ENCODE data around the gene AOAH. TPM values are rescaled to one million over a fixed set of nuclear protein-coding genes. Genes with fewer than 3 reads are reported as not detected.
"Not testable (repeated sequence)": the region's sequence is repeated elsewhere in the genome, so short reads cannot be mapped to it uniquely, and the experiment has no call there.

AOAH gene
- total and polyA plus RNA-seq, 5 donors = 1.1 to 6.0 (median 4.4) TPM

- H3K4me3 ChIP-seq (ENCODE audit: low read length) = no peak overlapping the region
- no peak for DNase-seq
- 80% methylated on average over 6 of the region's 6 CpGs for WGBS
- H3K27ac ChIP-seq (ENCODE audit: low read length) = no peak overlapping the region
- intact Hi-C loops (cut with DNase I) = no loop called here
- no peaks in the 10 kb centered on the region for H3K9me3 ChIP-seq (ENCODE audit: control insufficient read depth, low read length)
- ATAC-seq = no peak
- H3K4me1 ChIP-seq (ENCODE audit: control insufficient read depth, insufficient read depth, low read length) = no peaks in the 10 kb centered on the region
- H3K27me3 ChIP-seq (ENCODE audit: control insufficient read depth, insufficient read depth) = no peaks in the 10 kb centered on the region
Observed at GRCh38 chr7:36654436-36654835, 69.9 kb downstream of the AOAH start.

GRCh38 chr7:36653663-36654355, 70.5 kb downstream of the AOAH start:
- no peaks in the 10 kb centered on the region for H3K27me3 ChIP-seq (ENCODE audit: control insufficient read depth, insufficient read depth)
- no peak overlapping the region for H3K4me3 ChIP-seq (ENCODE audit: low read length)
- H3K4me1 ChIP-seq (ENCODE audit: control insufficient read depth, insufficient read depth, low read length) = no peaks in the 10 kb centered on the region
- no peak overlapping the region for H3K27ac ChIP-seq (ENCODE audit: low read length)
- ATAC-seq (no peak), DNase-seq (no peak)
- no peaks in the 10 kb centered on the region for H3K9me3 ChIP-seq (ENCODE audit: control insufficient read depth, low read length)
- WGBS = 66% methylated on average over 11 of the region's 11 CpGs
- intact Hi-C loops (cut with DNase I) = no loop called here

- ATAC-seq = no peak
- Histone ChIP-seq H3K4me1 (ENCODE audit: control insufficient read depth, insufficient read depth, low read length) (no peaks in the 10 kb centered on the region), H3K4me3 (ENCODE audit: low read length) (no peak overlapping the region), H3K9me3 (ENCODE audit: control insufficient read depth, low read length) (no peaks in the 10 kb centered on the region), H3K27me3 (ENCODE audit: control insufficient read depth, insufficient read depth) (no peaks in the 10 kb centered on the region), H3K27ac (ENCODE audit: low read length) (no peak overlapping the region)
- no peak for DNase-seq
- intact Hi-C loops (cut with DNase I) = no loop called here
- 45% methylated on average over 3 of the region's 3 CpGs for WGBS
Observed at GRCh38 chr7:36653008-36653662, 71.2 kb downstream of the AOAH start.

- DNase-seq = no peak
- Histone ChIP-seq H3K9me3 (ENCODE audit: control insufficient read depth, low read length) (no peaks in the 10 kb centered on the region), H3K27me3 (ENCODE audit: control insufficient read depth, insufficient read depth) (no peaks in the 10 kb centered on the region), H3K27ac (ENCODE audit: low read length) (no peak overlapping the region), H3K4me1 (ENCODE audit: control insufficient read depth, insufficient read depth, low read length) (no peaks in the 10 kb centered on the region), H3K4me3 (ENCODE audit: low read length) (no peak overlapping the region)
- intact Hi-C loops (cut with DNase I) = no loop called here
- no peak for ATAC-seq
- WGBS = 73% methylated on average over 5 of the region's 5 CpGs
Observed at GRCh38 chr7:36652431-36652830, 71.9 kb downstream of the AOAH start.

- Histone ChIP-seq H3K27me3 (ENCODE audit: control insufficient read depth, insufficient read depth) (no peaks in the 10 kb centered on the region), H3K27ac (ENCODE audit: low read length) (no peak overlapping the region), H3K4me3 (ENCODE audit: low read length) (no peak overlapping the region), H3K9me3 (ENCODE audit: control insufficient read depth, low read length) (no peaks in the 10 kb centered on the region), H3K4me1 (ENCODE audit: control insufficient read depth, insufficient read depth, low read length) (no peaks in the 10 kb centered on the region)
- DNase-seq (no peak), ATAC-seq (no peak)
- 81% methylated on average over 2 of the region's 2 CpGs for WGBS
- intact Hi-C loops (cut with DNase I) = no loop called here
Observed at GRCh38 chr7:36651404-36651803, 72.9 kb downstream of the AOAH start.

- 74% methylated on average over 7 of the region's 7 CpGs for WGBS
- intact Hi-C loops (cut with DNase I) = no loop called here
- ATAC-seq (no peak), DNase-seq (no peak)
- Histone ChIP-seq H3K27ac (ENCODE audit: low read length) (no peak overlapping the region), H3K4me3 (ENCODE audit: low read length) (no peak overlapping the region), H3K9me3 (ENCODE audit: control insufficient read depth, low read length) (no peaks in the 10 kb centered on the region), H3K27me3 (ENCODE audit: control insufficient read depth, insufficient read depth) (no peaks in the 10 kb centered on the region), H3K4me1 (ENCODE audit: control insufficient read depth, insufficient read depth, low read length) (no peaks in the 10 kb centered on the region)
Observed at GRCh38 chr7:36650766-36651312, 73.5 kb downstream of the AOAH start.

GRCh38 chr7:36650320-36650719, 74.0 kb downstream of the AOAH start:
- Histone ChIP-seq H3K4me3 (ENCODE audit: low read length) (no peak overlapping the region), H3K4me1 (ENCODE audit: control insufficient read depth, insufficient read depth, low read length) (no peaks in the 10 kb centered on the region), H3K9me3 (ENCODE audit: control insufficient read depth, low read length) (no peaks in the 10 kb centered on the region), H3K27ac (ENCODE audit: low read length) (no peak overlapping the region), H3K27me3 (ENCODE audit: control insufficient read depth, insufficient read depth) (no peaks in the 10 kb centered on the region)
- ATAC-seq (no peak), DNase-seq (no peak)
- 90% methylated on average over 4 of the region's 4 CpGs for WGBS
- intact Hi-C loops (cut with DNase I) = no loop called here

- ATAC-seq = not testable (repeated sequence)
- 97% methylated on average over 6 of the region's 6 CpGs for WGBS
Observed at GRCh38 chr7:36649319-36649718, 75.0 kb downstream of the AOAH start.

DNA sequence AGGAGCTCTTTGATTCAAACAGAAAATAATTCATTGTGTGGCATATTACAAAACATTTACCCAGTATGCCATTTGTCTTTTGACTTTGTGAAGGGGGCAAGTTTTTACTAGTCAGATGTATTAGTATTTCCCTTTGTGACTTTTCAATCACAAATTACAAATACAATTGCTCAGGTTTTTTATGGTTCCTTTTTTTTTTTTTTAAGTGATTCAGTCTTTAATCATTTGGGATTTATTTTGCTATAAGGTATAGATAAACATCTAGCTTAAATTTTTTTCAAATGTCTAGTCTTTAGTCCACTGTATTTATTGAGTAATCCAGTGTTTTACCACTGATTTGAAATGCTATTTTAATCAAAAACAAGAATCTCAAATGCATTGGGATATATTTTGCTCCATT, 75.9 kb downstream of the AOAH start:
- no peaks in the 10 kb centered on the region for H3K4me1 ChIP-seq (ENCODE audit: control insufficient read depth, insufficient read depth, low read length)
- no peak overlapping the region for H3K27ac ChIP-seq (ENCODE audit: low read length)
- intact Hi-C loops (cut with DNase I) = no loop called here
- no peaks in the 10 kb centered on the region for H3K9me3 ChIP-seq (ENCODE audit: control insufficient read depth, low read length)
- DNase-seq (no peak), ATAC-seq (no peak)
- H3K4me3 ChIP-seq (ENCODE audit: low read length) = no peak overlapping the region
- no peaks in the 10 kb centered on the region for H3K27me3 ChIP-seq (ENCODE audit: control insufficient read depth, insufficient read depth)

More at GRCh38 chr7:36649319-36649718, 75.0 kb downstream of the AOAH start:
- H3K4me1 ChIP-seq (ENCODE audit: control insufficient read depth, insufficient read depth, low read length); H3K9me3 ChIP-seq (ENCODE audit: control insufficient read depth, low read length); DNase-seq; H3K4me3 ChIP-seq (ENCODE audit: low read length); H3K27me3 ChIP-seq (ENCODE audit: control insufficient read depth, insufficient read depth); H3K27ac ChIP-seq (ENCODE audit: low read length); intact Hi-C loops (cut with DNase I): not testable (repeated sequence)

- WGBS = 74% methylated on average over 4 of the region's 4 CpGs
- no peak overlapping the region for H3K27ac ChIP-seq (ENCODE audit: low read length)
- H3K27me3 ChIP-seq (ENCODE audit: control insufficient read depth, insufficient read depth) = no peaks in the 10 kb centered on the region
- ATAC-seq = no peak
- no peak overlapping the region for H3K4me3 ChIP-seq (ENCODE audit: low read length)
- H3K9me3 ChIP-seq (ENCODE audit: control insufficient read depth, low read length) = no peaks in the 10 kb centered on the region
- intact Hi-C loops (cut with DNase I) = no loop called here
- no peaks in the 10 kb centered on the region for H3K4me1 ChIP-seq (ENCODE audit: control insufficient read depth, insufficient read depth, low read length)
- no peak for DNase-seq
Observed at GRCh38 chr7:36644625-36645422, 79.5 kb downstream of the AOAH start.

DNA sequence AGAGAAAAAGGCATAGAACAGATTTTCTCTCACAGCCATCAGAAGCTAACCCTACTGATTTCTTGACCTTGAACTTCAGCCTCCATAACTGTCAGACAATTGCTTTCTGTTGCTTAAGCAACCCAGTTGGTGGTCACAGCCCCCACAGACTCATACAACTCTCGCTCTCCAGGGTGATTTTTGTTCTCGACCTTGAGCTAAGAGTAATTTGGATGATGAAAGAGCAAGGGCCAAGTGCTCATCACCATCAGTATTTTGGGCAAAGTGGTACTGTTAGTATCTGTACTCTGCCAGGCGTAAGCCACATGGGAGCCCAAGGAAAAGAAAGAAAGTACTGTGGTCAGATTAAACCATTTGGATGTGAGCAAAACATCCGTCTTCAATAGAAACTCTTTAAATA, 81.9 kb downstream of the AOAH start:
- 89% methylated on average over 4 of the region's 4 CpGs for WGBS
- Histone ChIP-seq H3K27me3 (ENCODE audit: control insufficient read depth, insufficient read depth) (no peaks in the 10 kb centered on the region), H3K4me1 (ENCODE audit: control insufficient read depth, insufficient read depth, low read length) (no peaks in the 10 kb centered on the region), H3K9me3 (ENCODE audit: control insufficient read depth, low read length) (no peaks in the 10 kb centered on the region), H3K4me3 (ENCODE audit: low read length) (no peak overlapping the region), H3K27ac (ENCODE audit: low read length) (no peak overlapping the region)
- intact Hi-C loops (cut with DNase I) = no loop called here
- ATAC-seq = no peak
- no peak for DNase-seq
